HG02970 (cell line): ENCODE results near the gene EMX2.

Source experiments
- ATAC-seq: cut with Tn5 transposase; IDR thresholded peaks from one replicate; pipeline ENCODE4 v1.9.1; 2021; ENCODE audit warnings: mild to moderate bottlenecking, moderate library complexity, moderate number of reproducible peaks; ENCODE audit not compliant: unreplicated experiment, low FRiP score

EMX2 gene

DNA sequence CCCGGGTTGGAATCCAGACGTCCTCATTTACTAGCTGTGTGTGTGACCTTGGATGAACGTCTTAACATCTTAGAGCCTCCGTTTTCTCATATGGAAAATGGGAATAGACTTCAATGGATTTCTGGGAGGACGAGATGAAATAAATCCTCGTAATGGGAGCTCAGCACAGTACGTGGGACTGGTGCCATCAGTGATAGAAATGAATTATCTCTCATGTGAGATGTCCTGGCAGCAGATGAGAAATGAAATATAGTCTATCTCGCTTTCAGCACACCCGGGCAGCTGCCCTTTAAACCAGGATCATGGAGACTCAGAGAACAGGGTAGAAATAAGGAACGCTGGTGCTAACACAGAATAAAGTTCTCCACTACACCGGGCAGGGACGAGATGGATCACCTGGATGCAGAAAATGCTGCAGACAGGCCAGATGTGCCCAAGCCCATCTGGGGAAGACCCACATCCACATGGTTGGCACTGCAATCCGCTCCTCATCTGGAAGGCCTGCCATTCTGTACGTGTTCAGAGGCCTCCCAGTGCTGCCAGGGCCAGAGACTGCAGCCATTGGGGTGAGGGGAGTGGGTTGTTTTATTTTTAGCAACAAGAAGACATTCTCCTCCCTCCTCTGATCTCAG is 11.1 kb upstream of the EMX2 start:
- no peak for ATAC-seq

DNA sequence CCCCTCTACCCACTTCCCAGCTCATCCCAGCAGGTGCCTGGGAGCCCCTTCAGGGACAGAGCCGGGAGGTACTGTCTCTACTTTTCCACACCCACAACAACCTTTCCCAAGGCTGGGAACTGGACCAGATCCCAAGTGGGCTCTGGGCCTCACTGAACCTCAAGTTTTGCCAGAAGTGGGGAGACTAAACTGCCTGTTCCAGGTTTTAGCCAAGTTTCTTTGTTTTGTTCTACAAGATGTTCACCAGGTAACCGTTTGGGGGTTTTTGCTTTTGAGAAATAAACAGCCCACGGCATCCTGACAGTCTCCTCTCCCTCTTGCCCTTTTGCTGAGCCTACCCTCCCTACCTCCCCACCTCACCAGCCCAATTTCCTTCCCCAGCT is 10.6 kb upstream of the EMX2 start:
- no peak for ATAC-seq

DNA sequence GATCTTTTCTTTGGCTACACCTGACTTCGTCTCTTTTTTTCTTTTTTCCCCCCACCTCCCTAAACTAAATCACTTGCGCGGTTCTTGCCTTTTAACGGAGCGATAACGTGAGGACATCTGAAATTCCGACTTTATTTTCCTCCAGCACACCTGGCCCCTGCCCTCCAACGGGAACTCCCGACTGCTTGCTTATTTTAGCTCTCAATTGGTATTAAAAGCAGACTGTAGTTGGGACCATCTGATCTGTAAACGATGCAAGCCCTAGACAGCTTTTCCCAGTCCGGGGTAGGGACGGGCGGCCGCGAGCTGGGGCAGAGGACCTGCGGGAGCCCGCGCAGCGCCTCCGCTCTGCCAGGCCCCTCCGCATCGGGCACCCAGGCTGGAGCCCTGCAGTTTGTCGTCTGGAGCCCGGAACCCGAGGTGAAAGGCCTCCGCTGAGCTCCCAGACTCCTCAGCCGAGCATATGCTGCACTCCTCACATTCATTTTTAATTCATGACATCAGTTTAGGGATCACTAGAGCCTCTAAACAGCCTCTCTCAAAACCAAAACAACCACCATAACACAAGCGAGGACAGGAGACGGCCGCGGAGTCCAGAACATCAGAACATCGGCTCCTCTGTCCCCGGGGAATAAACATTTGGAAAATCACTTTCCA is 10.0 kb upstream of the EMX2 start:
- ATAC-seq = no peak

DNA sequence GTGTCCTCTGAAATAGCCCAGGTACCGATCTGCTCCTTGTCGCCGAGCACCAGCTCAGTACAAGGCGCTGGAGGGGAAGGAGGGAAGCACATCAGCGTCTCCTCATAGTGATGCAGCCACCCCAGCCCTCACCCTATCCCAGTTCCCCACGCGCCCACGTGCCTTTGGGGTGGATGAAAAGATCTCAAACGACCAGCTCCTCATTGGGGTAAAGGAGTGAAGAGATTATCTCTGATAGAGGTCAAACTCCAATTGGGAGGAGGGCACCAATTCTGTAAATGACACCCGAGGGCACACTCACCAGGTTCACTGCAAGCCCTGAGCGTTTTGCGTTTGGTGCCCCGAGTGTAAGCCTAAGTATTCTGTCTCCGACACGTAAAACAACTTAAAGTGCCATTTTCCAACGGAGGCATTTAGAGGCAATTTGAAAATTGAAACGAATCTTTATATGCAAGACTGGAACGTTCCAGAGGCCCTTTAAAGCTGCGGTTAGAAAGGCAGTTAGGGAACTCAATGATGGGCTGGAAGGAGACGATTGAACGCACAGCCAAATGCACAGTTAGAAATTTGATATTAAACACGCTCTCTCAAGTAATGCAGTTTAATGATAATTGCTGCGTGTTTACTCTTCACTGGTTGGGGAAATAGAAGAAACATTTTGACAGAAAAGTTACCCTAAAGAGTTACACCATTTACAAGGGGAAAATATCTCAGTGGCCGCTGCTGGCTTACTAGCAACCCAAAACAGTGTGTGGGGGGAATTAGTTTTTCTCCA is 8.9 kb upstream of the EMX2 start:
- no peak for ATAC-seq

DNA sequence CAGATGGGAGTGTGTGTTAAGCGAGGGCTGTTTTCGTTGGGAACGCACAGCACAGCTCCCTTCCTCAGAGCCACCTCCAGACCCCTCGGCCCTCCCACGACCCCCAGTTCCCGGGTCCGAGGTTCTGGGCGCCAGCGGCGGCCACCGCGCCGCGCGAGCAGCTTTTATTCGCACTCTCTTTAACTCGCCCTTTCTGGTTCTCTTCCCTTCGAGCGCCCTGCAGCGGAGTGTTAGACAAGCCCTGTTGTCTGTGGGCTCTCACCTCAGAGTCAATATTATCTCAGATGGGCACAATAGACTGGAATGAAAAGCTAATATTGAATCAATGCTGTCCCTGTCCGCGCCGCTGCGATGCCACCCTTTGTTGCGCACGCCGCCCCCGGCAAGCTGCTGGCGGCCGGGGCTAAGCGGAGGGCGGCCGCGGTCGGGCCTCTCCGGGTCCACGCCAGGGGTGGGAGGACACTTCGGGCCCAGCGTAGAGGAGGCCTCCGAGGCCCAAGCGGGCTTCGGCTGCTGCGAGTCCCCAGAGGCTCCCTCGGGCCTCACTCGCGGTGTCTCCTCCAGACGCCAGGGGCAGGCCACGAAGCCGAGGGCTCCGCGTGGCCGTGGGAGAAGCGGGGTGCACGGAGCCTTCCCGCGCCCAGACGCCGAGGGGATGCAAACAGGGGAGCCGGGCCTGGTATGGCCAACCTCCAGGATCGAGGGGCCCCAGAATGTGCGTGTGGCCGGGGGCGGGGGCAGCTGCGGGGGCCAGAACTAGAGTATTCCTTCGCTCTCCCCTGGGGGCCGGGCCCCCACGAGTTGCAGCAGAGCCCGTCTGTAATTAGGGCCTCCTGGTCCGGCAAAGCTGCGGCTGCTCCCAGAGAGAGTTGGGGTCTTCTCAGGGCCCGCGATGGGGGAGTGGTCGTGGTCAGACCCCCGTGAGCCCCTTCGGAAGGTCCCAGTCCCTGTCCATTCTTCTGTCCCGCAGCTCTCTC is 7.9 kb upstream of the EMX2 start:
- ATAC-seq = no peak

DNA sequence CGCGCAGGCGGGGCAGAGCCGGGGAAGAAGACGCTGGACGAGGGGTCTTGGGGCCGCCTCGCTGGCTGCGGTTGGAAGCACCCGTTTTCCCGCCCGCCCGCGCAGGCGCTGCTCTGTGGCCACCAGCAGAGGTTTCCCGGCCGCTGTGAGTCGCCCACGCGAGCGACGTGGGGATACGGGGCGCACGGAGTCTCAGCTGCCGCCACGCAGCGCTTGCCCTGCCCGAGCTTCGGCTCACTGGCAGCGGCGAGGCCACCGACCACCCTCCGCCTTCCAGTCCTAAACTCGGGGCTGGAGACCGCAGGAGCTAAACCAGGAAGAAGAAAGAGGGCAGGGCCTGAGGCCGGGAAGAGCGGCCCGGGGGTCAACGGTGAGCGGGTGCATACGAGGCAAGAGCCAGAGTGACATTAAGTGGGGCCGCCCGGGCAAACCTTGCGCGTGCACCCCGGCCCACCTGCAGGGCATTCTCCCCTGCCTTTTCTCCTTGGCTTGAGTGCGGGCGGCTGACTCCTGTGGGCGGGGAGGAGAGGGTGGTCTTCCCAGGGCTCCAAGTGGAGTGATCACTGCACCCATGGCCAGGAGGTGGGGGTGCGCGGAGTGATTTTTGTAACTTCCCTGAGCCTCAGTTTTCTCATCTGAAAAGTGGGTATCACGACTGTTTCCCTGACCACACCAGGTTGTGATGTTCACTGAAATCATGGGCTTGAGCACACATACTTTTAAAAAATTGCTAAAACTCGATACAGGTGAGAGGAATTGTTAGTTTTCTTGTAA is 7.1 kb upstream of the EMX2 start:
- no peak for ATAC-seq

DNA sequence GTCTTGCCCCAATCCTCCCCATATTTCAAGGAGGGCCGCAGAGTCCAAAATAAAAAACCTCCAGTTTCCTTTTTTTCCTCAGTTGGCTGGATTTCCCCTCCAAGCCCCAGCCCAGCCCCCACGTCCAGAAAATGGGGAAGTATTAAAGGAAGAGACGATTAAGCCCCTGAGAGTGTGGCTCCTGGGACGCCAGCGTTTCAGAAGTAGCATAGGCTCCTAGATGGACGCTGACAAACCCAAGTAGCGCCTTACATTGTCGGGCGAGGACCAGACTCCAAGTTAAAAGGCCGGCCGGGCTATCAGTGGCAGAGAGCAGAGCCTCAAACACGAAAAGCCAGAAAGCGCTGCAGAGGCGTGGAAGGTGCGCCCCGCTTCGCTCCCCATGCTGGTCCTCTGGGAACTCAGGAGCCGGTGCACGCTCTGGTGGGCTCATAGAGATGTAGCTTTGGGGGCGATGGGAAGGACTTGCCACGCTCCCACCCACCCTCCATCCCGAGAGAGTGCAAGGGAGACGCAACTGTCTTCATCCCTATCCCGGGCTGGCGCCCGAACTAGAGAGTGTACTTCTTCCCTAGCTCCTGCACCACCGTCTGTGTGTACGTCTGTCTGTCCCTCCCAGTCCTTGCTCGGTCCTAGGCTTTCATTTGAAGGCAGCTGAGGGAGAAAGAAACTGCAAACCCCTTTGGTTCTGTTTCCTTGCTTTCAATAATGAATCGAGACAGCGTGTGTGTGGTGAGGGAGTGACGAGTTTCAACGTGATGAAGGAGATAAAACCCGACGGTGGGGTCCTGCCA is 6.3 kb upstream of the EMX2 start:
- no peak for ATAC-seq

- no peak for ATAC-seq
Measured at GRCh38 chr10:117536866-117537435, 5.6 kb upstream of the EMX2 start.

DNA sequence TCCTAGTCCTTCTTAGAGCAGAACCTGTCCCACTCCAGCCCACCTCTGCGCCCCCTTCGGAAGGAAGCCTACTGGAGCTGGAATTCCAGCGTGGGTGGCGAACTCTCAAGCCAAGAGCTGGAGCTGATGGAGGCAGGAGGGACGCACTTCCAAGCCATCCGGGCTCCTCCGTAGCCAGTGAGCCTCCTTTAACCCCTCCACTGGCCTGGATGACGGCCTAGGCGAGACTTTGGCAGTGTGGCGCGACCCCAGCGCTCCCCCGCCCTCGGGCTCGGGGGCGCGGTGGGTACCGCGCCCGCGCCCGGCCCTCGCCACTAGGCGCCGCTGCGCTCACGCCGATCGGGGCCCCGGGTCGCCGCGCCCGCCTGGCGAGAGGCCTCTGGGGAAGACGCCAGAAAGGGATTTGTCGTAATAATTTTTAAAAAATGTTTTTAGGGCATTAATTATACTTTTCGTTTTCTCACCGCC is 5.1 kb upstream of the EMX2 start:
- ATAC-seq = no peak

- ATAC-seq = no peak
Measured at GRCh38 chr10:117537904-117538524, 4.5 kb upstream of the EMX2 start.

DNA sequence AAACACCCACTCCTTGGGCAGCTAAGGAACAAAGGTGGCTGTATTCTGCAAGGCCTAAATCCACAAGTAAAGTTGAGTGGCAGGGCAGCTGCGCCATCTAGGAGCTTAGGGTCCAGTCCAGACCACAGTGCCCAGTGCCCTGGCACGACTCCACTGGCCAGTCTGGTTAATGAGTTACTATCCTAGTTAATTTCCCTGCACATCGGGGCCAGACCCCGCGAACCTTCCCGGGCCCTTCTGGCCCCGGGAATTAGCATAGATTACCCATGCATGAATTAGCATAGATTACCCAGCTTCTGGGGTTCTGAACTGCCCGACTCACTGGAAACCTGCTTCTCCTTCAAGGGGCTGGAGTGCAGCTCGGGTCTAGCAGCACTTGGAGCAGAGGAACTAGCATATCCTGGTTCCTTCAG is 3.2 kb upstream of the EMX2 start:
- ATAC-seq = no peak

- ATAC-seq = no peak
Measured at GRCh38 chr10:117539903-117540639, 2.5 kb upstream of the EMX2 start.

- ATAC-seq = no peak
Measured at GRCh38 chr10:117540640-117541404, 1.7 kb upstream of the EMX2 start.

- no peak for ATAC-seq
Measured at GRCh38 chr10:117541405-117541908, 1.1 kb upstream of the EMX2 start.

- ATAC-seq = no peak
Measured at GRCh38 chr10:117541909-117542705, 439 bp upstream of the EMX2 start.
